ENCODE measurements around the gene KCTD13. TPM values are rescaled to one million over a fixed set of nuclear protein-coding genes. Genes with fewer than 3 reads are reported as not detected.

KCTD13 gene
- total RNA-seq, 2 experiments from 2014 or later: 35.2 to 35.3 TPM

DNA sequence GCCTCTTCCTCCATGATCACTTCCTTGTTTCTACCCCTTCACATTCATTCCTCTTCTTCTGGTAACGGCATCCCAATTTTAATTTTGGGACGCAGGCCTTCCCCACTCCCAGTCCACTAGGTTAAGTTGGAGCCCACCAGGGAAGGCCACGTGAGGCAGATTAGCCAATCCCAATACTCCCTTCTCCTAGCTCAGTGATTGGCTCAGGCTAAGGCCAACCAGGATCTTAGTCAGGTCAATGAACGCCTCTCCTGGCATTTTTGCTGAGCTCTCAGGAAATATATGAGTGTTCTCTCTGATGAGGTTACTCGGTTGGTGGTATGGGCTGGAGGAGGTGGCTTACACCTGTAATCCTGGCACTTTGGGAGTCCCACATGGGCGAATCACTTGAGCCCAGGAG is 42.0 kb downstream of the KCTD13 start:
- ChIA-PET POLR2A (no interaction called here), CTCF (interaction anchor here (0.7 kb wide), 1 partner anchor 8 kb away, joined by 4 read pairs; no protein-coding TSS in a partner anchor)
- no peak overlapping the region for H3K27ac Mint-ChIP-seq
- no peak overlapping the region for H3K4me3 Mint-ChIP-seq
- peaks cover 12% of the 10 kb centered on the region for H3K27me3 Mint-ChIP-seq
- H3K4me1 Mint-ChIP-seq (ENCODE audit: low read depth): no peaks in the 10 kb centered on the region
- ATAC-seq (no peak), DNase-seq (no peak)
- no peaks in the 10 kb centered on the region for H3K36me3 Mint-ChIP-seq (ENCODE audit: low read depth)
- TF ChIP-seq, protein P1, sequence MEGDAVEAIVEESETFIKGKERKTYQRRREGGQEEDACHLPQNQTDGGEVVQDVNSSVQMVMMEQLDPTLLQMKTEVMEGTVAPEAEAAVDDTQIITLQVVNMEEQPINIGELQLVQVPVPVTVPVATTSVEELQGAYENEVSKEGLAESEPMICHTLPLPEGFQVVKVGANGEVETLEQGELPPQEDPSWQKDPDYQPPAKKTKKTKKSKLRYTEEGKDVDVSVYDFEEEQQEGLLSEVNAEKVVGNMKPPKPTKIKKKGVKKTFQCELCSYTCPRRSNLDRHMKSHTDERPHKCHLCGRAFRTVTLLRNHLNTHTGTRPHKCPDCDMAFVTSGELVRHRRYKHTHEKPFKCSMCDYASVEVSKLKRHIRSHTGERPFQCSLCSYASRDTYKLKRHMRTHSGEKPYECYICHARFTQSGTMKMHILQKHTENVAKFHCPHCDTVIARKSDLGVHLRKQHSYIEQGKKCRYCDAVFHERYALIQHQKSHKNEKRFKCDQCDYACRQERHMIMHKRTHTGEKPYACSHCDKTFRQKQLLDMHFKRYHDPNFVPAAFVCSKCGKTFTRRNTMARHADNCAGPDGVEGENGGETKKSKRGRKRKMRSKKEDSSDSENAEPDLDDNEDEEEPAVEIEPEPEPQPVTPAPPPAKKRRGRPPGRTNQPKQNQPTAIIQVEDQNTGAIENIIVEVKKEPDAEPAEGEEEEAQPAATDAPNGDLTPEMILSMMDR (IDR thresholded peaks at IDR 0.05): no peak
- H3K9me3 Mint-ChIP-seq: no peaks in the 10 kb centered on the region
- intact Hi-C loops (cut with micrococcal nuclease): no loop called here

DNA sequence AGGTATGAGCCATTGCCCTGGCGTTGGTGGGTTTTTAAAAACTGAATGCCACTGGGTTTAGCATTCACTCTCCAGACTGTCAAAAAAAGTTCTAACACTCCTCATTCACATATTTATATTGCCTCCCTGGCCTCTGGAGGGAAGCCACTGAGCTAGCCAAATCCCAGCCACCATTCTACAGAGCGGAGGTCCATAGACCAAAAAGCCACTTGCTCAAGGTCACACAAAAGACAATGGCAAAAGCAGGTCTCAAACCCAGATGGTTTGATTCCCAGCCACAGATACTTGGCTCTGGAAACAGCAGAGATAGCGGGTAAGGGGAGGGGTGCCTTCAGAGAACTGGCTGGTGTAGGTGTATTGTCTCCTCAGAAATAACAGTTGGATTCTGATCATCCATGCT is 45.0 kb downstream of the KCTD13 start:
- TF ChIP-seq, protein P1 (IDR thresholded peaks at IDR 0.05): no peak
- ChIA-PET CTCF (no interaction called here), POLR2A (interaction anchor here (0.6 to 1.3 kb wide), 2 partner anchors 18 to 505 kb away, joined by 3 to 4 read pairs; partner anchors contain the start of gene CDIPT)
- H3K9me3 Mint-ChIP-seq: no peaks in the 10 kb centered on the region
- DNase-seq (no peak), ATAC-seq (no peak)
- peaks cover 29% of the 10 kb centered on the region for H3K27me3 Mint-ChIP-seq
- intact Hi-C loops (cut with micrococcal nuclease): no loop called here
- H3K36me3 Mint-ChIP-seq (ENCODE audit: low read depth): no peaks in the 10 kb centered on the region
- H3K4me1 Mint-ChIP-seq (ENCODE audit: low read depth): peaks cover 14% of the 10 kb centered on the region
- H3K27ac Mint-ChIP-seq: no peak overlapping the region
- H3K4me3 Mint-ChIP-seq: no peak overlapping the region

DNA sequence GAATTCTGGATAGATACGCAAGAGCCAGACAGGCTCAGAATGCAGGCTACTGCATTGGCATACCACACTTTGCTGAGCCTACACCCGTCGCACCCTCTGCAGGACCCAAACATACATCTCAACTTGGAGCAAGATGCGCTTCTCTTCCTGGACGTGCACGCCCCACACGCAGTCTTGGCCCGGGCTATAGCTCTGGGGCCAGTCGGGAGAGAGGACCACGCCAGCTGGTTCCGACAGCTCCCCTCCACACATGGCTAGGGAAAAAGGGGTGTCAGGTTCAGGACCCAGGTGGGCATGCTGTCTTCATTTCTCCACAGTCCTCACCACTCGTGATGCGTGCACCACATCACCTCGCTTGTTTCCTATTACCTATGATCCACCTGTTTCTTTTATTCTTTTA is 47.9 kb downstream of the KCTD13 start:
- CTCF ChIA-PET: interaction anchor here (1.4 to 2.0 kb wide), 2 partner anchors 30 to 154 kb away, joined by 6 to 14 read pairs; no protein-coding TSS in a partner anchor
- Mint-ChIP-seq H3K27me3 (peaks cover 33% of the 10 kb centered on the region), H3K9me3 (no peaks in the 10 kb centered on the region), H3K36me3 (ENCODE audit: low read depth) (no peaks in the 10 kb centered on the region), H3K4me1 (ENCODE audit: low read depth) (peaks cover 16% of the 10 kb centered on the region), H3K27ac (no peak overlapping the region), H3K4me3 (no peak overlapping the region)
- ATAC-seq (no peak), DNase-seq (no peak)
- TF ChIP-seq, protein P1 (IDR thresholded peaks at IDR 0.05): no peak
- POLR2A ChIA-PET: interaction anchor here (1.1 to 1.5 kb wide), 4 partner anchors 14 to 48 kb away, joined by 3 to 5 read pairs (median 4); partner anchors contain the start of gene KCTD13
- intact Hi-C loops (cut with micrococcal nuclease): loop anchor here (2.0 kb wide), 1 partner anchor 21 kb away; the partner anchor contains the start of gene SEZ6L2

DNA sequence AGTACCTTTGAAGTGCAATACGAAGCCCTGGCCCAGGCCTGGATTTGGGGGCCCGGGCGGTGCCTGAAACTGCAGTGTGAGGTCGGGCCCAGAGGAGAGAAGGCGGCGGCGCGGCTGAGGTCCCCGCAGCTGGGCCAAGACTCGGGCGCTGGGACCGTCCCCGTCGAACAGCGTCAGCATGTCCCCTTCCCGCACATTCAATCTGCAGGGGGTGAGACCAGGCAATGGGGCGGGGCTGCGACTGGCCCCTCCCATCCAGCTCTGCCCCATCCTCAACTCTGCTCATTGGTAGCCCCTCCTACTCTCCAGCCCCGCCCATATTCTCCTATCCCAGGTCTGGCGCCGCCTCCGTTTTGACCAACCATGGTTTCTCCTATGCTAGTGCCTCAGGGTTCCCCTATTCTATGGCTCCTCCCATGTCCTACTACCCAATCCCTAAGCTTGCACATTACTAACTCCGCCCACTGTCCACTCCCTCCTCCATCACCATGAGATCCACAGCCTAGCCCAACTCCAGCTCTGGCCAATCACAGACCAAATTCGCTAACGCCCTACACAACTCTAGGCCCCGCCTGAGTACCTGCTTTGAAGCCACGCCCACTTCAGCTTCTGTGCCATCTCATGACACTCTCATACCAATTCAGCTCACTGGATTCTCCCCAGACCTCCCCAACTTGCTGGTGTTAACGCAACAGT is 48.6 kb downstream of the KCTD13 start:
- ChIA-PET POLR2A (interaction anchor here (0.9 to 1.5 kb wide), 5 partner anchors 13 to 74 kb away, joined by 3 to 5 read pairs (median 3); partner anchors contain the start of gene KCTD13), CTCF (interaction anchor here (1.4 to 2.0 kb wide), 2 partner anchors 29 to 155 kb away, joined by 6 to 14 read pairs; no protein-coding TSS in a partner anchor)
- ATAC-seq (peak; percentile 89), DNase-seq (peak; percentile 81)
- peaks cover 16% of the 10 kb centered on the region for H3K4me1 Mint-ChIP-seq (ENCODE audit: low read depth)
- no peaks in the 10 kb centered on the region for H3K9me3 Mint-ChIP-seq
- peaks cover 30% of the 10 kb centered on the region for H3K27me3 Mint-ChIP-seq
- intact Hi-C loops (cut with micrococcal nuclease): no loop called here
- no peak overlapping the region for H3K27ac Mint-ChIP-seq
- TF ChIP-seq, protein P1 (IDR thresholded peaks at IDR 0.05): no peak
- H3K36me3 Mint-ChIP-seq (ENCODE audit: low read depth): no peaks in the 10 kb centered on the region
- H3K4me3 Mint-ChIP-seq: peak overlapping the region; percentile 61
